ENCODE measurements around the gene CYP26B1. TPM values are rescaled to one million over a fixed set of nuclear protein-coding genes. Genes with fewer than 3 reads are reported as not detected.

The CYP26B1 gene
- total RNA-seq, 1 experiment from 2014 or later: 1.7 TPM

GRCh38 chr2:72182547-72182946 is 34.9 kb upstream of the CYP26B1 start:
- Mint-ChIP-seq H3K4me1 (ENCODE audit: low read depth, unreplicated experiment) (no peaks in the 10 kb centered on the region), H3K36me3 (ENCODE audit: insufficient read depth, unreplicated experiment) (no peaks in the 10 kb centered on the region), H3K9me3 (ENCODE audit: unreplicated experiment) (no peaks in the 10 kb centered on the region), H3K4me3 (ENCODE audit: unreplicated experiment) (no peak overlapping the region), H3K27ac (ENCODE audit: unreplicated experiment) (no peak overlapping the region), H3K27me3 (ENCODE audit: insufficient read depth, unreplicated experiment) (no peaks in the 10 kb centered on the region)
- TF ChIP-seq CTCF (IDR thresholded peaks at IDR 0.05; ENCODE audit: insufficient read depth in 1 of 2, low read depth in 1 of 2, low read length in 1 of 2, severe bottlenecking in 1 of 2, unreplicated experiment in 1 of 2): no peak
- no peak for DNase-seq
- ChIA-PET POLR2A (no interaction called here), CTCF (no interaction called here)
- no peaks in the 10 kb centered on the region for H3K27me3 ChIP-seq (replicated peaks; ENCODE audit: control insufficient read depth, insufficient read depth, low read length)
- no peaks in the 10 kb centered on the region for H3K36me3 ChIP-seq (ENCODE audit: control insufficient read depth, insufficient read depth, low read length)
- no peak overlapping the region for H3K4me3 ChIP-seq (ENCODE audit: low read depth, low read length)
- BruUV-seq (replicated peaks): no TSS peak
- no peaks in the 10 kb centered on the region for H3K9me3 ChIP-seq
- peaks cover 9% of the 10 kb centered on the region for H3K4me1 ChIP-seq
- intact Hi-C loops (cut with micrococcal nuclease; ENCODE audit: unreplicated experiment): no loop called here

GRCh38 chr2:72181616-72182015 is 34.0 kb upstream of the CYP26B1 start:
- H3K27ac Mint-ChIP-seq (ENCODE audit: unreplicated experiment): no peak overlapping the region
- no peak for DNase-seq
- no peaks in the 10 kb centered on the region for H3K27me3 ChIP-seq (replicated peaks; ENCODE audit: control insufficient read depth, insufficient read depth, low read length)
- BruUV-seq (replicated peaks): no TSS peak
- H3K4me3 Mint-ChIP-seq (ENCODE audit: unreplicated experiment): no peak overlapping the region
- H3K9me3 ChIP-seq: no peaks in the 10 kb centered on the region
- no peaks in the 10 kb centered on the region for H3K36me3 Mint-ChIP-seq (ENCODE audit: insufficient read depth, unreplicated experiment)
- no peak overlapping the region for H3K4me3 ChIP-seq (ENCODE audit: low read depth, low read length)
- POLR2A ChIA-PET: no interaction called here
- CTCF ChIA-PET: no interaction called here
- H3K4me1 Mint-ChIP-seq (ENCODE audit: low read depth, unreplicated experiment): no peaks in the 10 kb centered on the region
- no peaks in the 10 kb centered on the region for H3K9me3 Mint-ChIP-seq (ENCODE audit: unreplicated experiment)
- TF ChIP-seq CTCF (IDR thresholded peaks at IDR 0.05; ENCODE audit: insufficient read depth in 1 of 2, low read depth in 1 of 2, low read length in 1 of 2, severe bottlenecking in 1 of 2, unreplicated experiment in 1 of 2): no peak
- no peaks in the 10 kb centered on the region for H3K36me3 ChIP-seq (ENCODE audit: control insufficient read depth, insufficient read depth, low read length)
- peaks cover 9% of the 10 kb centered on the region for H3K4me1 ChIP-seq
- no peaks in the 10 kb centered on the region for H3K27me3 Mint-ChIP-seq (ENCODE audit: insufficient read depth, unreplicated experiment)
- intact Hi-C loops (cut with micrococcal nuclease; ENCODE audit: unreplicated experiment): no loop called here

- CTCF ChIA-PET: no interaction called here
- H3K9me3 Mint-ChIP-seq (ENCODE audit: unreplicated experiment): no peaks in the 10 kb centered on the region
- no TSS peak for BruUV-seq (replicated peaks)
- TF ChIP-seq CTCF (IDR thresholded peaks at IDR 0.05; ENCODE audit: insufficient read depth in 1 of 2, low read depth in 1 of 2, low read length in 1 of 2, severe bottlenecking in 1 of 2, unreplicated experiment in 1 of 2): no peak
- Histone ChIP-seq H3K4me1 (peaks cover 9% of the 10 kb centered on the region), H3K36me3 (ENCODE audit: control insufficient read depth, insufficient read depth, low read length) (no peaks in the 10 kb centered on the region; the same call in 1 of the 2 replicates), H3K9me3 (no peaks in the 10 kb centered on the region), H3K27me3 (replicated peaks; ENCODE audit: control insufficient read depth, insufficient read depth, low read length) (no peaks in the 10 kb centered on the region), H3K4me3 (ENCODE audit: low read depth, low read length) (no peak overlapping the region)
- DNase-seq: no peak
- no peak overlapping the region for H3K27ac Mint-ChIP-seq (ENCODE audit: unreplicated experiment)
- intact Hi-C loops (cut with micrococcal nuclease; ENCODE audit: unreplicated experiment): no loop called here
- POLR2A ChIA-PET: interaction anchor here (0.6 kb wide), 1 partner anchor 653 kb away, joined by 3 read pairs; no protein-coding TSS in a partner anchor
- H3K4me3 Mint-ChIP-seq (ENCODE audit: unreplicated experiment): no peak overlapping the region
- H3K27me3 Mint-ChIP-seq (ENCODE audit: insufficient read depth, unreplicated experiment): no peaks in the 10 kb centered on the region
- H3K4me1 Mint-ChIP-seq (ENCODE audit: low read depth, unreplicated experiment): no peaks in the 10 kb centered on the region
- peaks cover 6% of the 10 kb centered on the region for H3K36me3 Mint-ChIP-seq (ENCODE audit: insufficient read depth, unreplicated experiment)
These were observed 32.7 kb upstream of the CYP26B1 start for GRCh38 chr2:72180351-72180750.
